Smooth muscle cell (in vitro differentiated cells): ENCODE measurements around the gene SMYD2. TPM values are rescaled to one million over a fixed set of nuclear protein-coding genes. Genes with fewer than 3 reads are reported as not detected.

ENCODE experiments used
- DNase-seq: peaks from one replicate; lab custom pipeline; 2025; ENCODE audit not compliant: unreplicated experiment; lab: John Stamatoyannopoulos, UW
- H2AFZ ChIP-seq: fragments of 200-600 bp; sonication (generic); 2 replicates; pipeline ENCODE4 v1.6.0; 2016; ENCODE audit warnings: antibody characterized with exemption, low read depth, mild to moderate bottlenecking
- H3F3A ChIP-seq: fragments of 200-600 bp; sonication (generic); 2 replicates; pipeline ENCODE4 v1.6.0; 2017; ENCODE audit warnings: antibody characterized with exemption, low read depth
- H3K27ac ChIP-seq: fragments of 200-600 bp; sonication (generic); 2 replicates; pipeline ENCODE4 v1.5.1; 2016; ENCODE audit warnings: low read depth, mild to moderate bottlenecking
- H3K27me3 ChIP-seq: fragments of 200-600 bp; sonication (generic); 2 replicates; pipeline ENCODE4 v1.6.1; 2016; ENCODE audit warnings: low read depth, mild to moderate bottlenecking
- H3K36me3 ChIP-seq: fragments of 200-600 bp; sonication (generic); 2 replicates; pipeline ENCODE4 v1.5.1; 2016; ENCODE audit warnings: low read depth
- H3K4me1 ChIP-seq: fragments of 200-600 bp; sonication (generic); 2 replicates; pipeline ENCODE4 v1.5.1; 2016; ENCODE audit warnings: low read depth
- H3K4me2 ChIP-seq: fragments of 200-600 bp; sonication (generic); 2 replicates; pipeline ENCODE4 v1.6.0; 2016; ENCODE audit warnings: mild to moderate bottlenecking
- H3K4me3 ChIP-seq: fragments of 200-600 bp; sonication (generic); 2 replicates; pipeline ENCODE4 v1.5.1; 2016; ENCODE audit warnings: mild to moderate bottlenecking
- H3K79me2 ChIP-seq: fragments of 200-600 bp; sonication (generic); 2 replicates; pipeline ENCODE4 v1.6.0; 2016; ENCODE audit warnings: low read depth, mild to moderate bottlenecking
- H3K9ac ChIP-seq: fragments of 200-600 bp; sonication (generic); 2 replicates; pipeline ENCODE4 v1.6.0; 2016; ENCODE audit warnings: low read depth
- H3K9me3 ChIP-seq: fragments of 200-600 bp; sonication (generic); replicated peaks from 2 replicates; pipeline ENCODE4 v1.5.1; 2016; ENCODE audit warnings: low read depth
- H4K20me1 ChIP-seq: fragments of 200-600 bp; sonication (generic); 2 replicates; pipeline ENCODE4 v1.6.0; 2016; ENCODE audit warnings: low read depth
- CTCF ChIP-seq: fragments of 200-600 bp; sonication (generic); IDR thresholded peaks from 2 replicates; pipeline ENCODE4 v1.5.1; 2017; ENCODE audit warnings: borderline replicate concordance, mild to moderate bottlenecking, antibody characterized with exemption; ENCODE audit not compliant: insufficient read depth, poor library complexity, severe bottlenecking
- WGBS: methylation state at CpG from one replicate; pipeline ENCODE4 v1.1.7; 2016; ENCODE audit warnings: low lambda C conversion rate; 5-methylcytosine and 5-hydroxymethylcytosine counted together
- polyA plus RNA-seq: library from polyadenylated mRNA; unstranded; fragments of >200 nt; fragmentation: Nextera tagmentation; extraction: Ambion mirVana; gene quantifications from 2 replicates; pipeline ENCODE4 v1.2.1, GENCODE V29; 2016
- total RNA-seq: library from RNA; depleted of rRNA; stranded (reverse); fragments of >200 nt; gene quantifications from 2 replicates; pipeline ENCODE4 v1.2.3, GENCODE V29; 2014

Gene SMYD2
- total and polyA plus RNA-seq, 2 experiments from 2014 or later, result 31.1 to 39.7 TPM

- Histone ChIP-seq H3K9ac (no peak overlapping the region), H3K36me3 (peaks cover 10% of the 10 kb centered on the region), H3K4me3 (no peak overlapping the region), H3K79me2 (no peaks in the 10 kb centered on the region), H4K20me1 (no peaks in the 10 kb centered on the region), H3F3A (no peaks in the 10 kb centered on the region), H3K27me3 (no peaks in the 10 kb centered on the region), H3K27ac (peak overlapping the region; percentile 67), H3K9me3 (no peaks in the 10 kb centered on the region), H3K4me1 (peaks cover 12% of the 10 kb centered on the region), H2AFZ (no peak overlapping the region), H3K4me2 (no peak overlapping the region)
- no peak for DNase-seq
- 88% methylated on average over 6 of the region's 6 CpGs for WGBS
- no peak for TF ChIP-seq CTCF
These were observed 98.4 kb downstream of the SMYD2 start for GRCh38 chr1:214379236-214379970.

GRCh38 chr1:214380396-214380795, 99.4 kb downstream of the SMYD2 start:
- TF ChIP-seq CTCF, result no peak
- H3F3A ChIP-seq, result no peaks in the 10 kb centered on the region
- H4K20me1 ChIP-seq, result no peaks in the 10 kb centered on the region
- H3K36me3 ChIP-seq, result peaks cover 17% of the 10 kb centered on the region
- no peak overlapping the region for H3K9ac ChIP-seq
- no peak overlapping the region for H3K4me3 ChIP-seq
- H3K27me3 ChIP-seq, result no peaks in the 10 kb centered on the region
- no peaks in the 10 kb centered on the region for H3K79me2 ChIP-seq
- DNase-seq, result no peak
- no peak overlapping the region for H3K4me2 ChIP-seq
- no peaks in the 10 kb centered on the region for H3K9me3 ChIP-seq
- H3K27ac ChIP-seq, result peak overlapping the region; percentile 41
- H3K4me1 ChIP-seq, result peaks cover 12% of the 10 kb centered on the region
- WGBS, result 57% methylated on average over 3 of the region's 3 CpGs
- H2AFZ ChIP-seq, result no peak overlapping the region

GRCh38 chr1:214380986-214381695, 100.2 kb downstream of the SMYD2 start:
- 93% methylated on average over 1 of the region's 1 CpG for WGBS
- H2AFZ ChIP-seq, result no peak overlapping the region
- no peak overlapping the region for H3K27ac ChIP-seq
- H3K27me3 ChIP-seq, result no peaks in the 10 kb centered on the region
- H3K79me2 ChIP-seq, result no peaks in the 10 kb centered on the region
- H3K4me3 ChIP-seq, result no peak overlapping the region
- no peak overlapping the region for H3K9ac ChIP-seq
- H4K20me1 ChIP-seq, result no peaks in the 10 kb centered on the region
- no peaks in the 10 kb centered on the region for H3K9me3 ChIP-seq
- no peaks in the 10 kb centered on the region for H3F3A ChIP-seq
- H3K4me1 ChIP-seq, result peaks cover 12% of the 10 kb centered on the region
- TF ChIP-seq CTCF, result no peak
- H3K36me3 ChIP-seq, result peaks cover 18% of the 10 kb centered on the region
- no peak for DNase-seq
- no peak overlapping the region for H3K4me2 ChIP-seq
